ENCODE results near the gene HOATZ.

The HOATZ gene

DNA sequence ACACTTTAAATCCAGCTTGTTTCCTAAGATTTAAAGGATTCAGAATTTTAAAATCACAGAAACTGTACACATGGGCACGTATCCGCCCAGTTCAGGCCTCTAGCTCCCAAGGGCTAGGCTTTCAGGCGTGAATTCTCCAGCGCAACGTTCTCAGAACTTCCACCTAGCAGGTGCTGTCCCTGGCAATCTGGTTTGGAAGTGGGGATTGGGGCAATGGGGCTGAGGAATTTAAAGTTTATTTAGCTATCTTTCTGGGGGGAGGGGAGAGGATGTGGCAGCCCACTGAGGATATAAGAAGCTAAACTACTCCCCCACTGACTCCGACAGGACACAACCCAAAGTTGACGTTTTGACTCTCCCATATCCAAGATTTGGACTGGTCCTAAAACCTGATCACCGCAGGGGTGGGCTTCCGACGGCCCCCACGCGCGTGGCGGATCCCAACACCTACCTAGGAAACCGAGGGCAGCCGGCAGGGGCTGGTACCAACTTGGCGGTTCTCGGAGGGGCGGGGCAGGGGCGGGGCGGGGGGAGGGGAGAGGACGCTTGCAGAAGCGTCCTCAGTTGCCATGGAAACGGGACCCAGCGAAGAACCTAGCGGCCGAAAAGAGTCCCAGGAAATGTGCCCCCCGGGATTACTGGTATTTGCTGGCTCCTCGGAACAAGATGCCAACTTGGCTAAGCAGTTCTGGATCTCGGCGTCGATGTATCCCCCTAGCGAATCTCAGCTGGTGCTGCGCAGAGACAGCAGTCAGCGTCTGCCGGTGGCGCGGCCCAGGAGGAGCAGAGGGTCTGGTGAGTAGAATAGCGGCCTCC lies at the start of gene HOATZ:
Gene HOATZ, plus strand, starts transcription at position 563 of the 816 bp plus-strand sequence. Its CDS starts 7 bp downstream, at position 570.
- peak in 3 of 6 experiments; percentile 6 to 16 (median 8) for DNase-seq

DNA sequence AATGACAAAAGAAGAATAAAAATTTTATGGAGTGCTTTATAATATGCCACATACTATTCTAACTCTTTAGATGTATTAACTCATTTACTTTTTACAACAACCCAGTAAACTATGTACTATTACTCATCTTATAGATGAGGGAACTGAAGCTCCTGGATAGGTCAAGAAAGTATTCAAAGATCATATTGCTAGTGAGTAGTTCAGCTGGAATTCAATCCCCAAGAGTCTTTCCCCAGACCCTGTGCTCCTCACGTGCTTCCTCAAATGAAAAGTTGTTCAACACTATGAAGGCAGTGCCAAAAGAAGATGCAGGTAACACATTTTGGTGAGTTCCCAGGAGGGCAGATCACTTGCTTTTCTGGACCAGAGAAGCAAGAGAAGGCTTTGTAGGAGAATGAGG lies 49.2 kb upstream of the HOATZ start:
- DNase-seq, result no peak

DNA sequence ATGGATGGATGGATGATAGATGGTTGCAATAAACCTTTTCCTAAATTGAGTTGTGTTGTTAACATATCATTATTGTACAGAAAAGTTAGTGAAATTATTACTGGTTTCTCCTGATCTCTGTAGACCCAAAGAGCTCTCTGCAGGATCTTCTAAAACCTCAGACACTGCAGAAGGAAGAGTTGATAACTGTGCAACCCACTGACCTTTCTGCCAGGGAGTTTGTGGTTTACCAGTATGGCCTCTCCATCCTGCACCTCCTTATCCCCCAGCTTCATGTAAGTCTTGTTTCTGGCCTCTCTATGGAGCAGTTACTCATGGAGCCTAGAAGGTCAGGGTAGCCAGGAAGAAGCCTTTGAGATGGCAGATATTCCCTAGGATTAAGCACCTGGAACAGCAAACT lies 48.0 kb upstream of the HOATZ start:
- no peak for DNase-seq

DNA sequence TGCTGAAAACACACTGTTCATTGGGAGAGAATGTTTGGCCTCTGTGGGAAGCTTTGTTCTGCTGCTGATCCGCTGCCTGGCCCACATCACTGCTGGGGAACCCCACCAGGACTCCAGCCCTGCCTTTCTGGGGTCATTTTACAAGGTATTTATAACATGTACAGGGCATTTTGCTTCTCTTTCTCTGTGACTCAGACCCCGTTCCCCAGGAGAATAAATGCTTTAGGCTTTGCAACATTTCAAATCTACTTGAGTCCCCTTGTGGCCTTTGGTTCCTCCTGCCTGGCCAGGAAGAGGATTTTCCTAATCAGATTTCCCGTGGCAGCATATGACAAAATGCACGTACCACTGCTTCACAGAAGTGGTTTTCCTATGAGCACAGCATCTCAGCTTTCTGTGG lies 45.4 kb upstream of the HOATZ start:
- no peak for DNase-seq

DNA sequence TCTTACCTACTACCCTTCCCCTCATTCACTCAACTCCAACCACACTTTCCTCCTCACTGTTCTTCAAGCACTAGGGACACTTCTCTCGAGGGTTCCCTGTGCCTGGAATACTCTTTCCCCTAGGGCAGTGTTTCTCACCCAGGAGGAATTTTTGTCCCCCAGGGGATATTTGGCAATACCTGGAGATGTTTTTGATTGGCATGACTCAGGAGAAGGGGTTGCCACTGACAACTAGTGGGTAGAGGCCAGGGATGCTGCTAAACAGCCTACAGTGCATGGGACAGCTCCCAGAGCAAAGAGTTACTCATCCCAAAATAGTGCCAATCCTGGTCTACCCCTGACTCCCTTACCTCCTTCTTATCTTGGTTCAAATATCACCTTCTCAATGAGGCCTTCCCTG lies 42.4 kb upstream of the HOATZ start:
- no peak for DNase-seq

DNA sequence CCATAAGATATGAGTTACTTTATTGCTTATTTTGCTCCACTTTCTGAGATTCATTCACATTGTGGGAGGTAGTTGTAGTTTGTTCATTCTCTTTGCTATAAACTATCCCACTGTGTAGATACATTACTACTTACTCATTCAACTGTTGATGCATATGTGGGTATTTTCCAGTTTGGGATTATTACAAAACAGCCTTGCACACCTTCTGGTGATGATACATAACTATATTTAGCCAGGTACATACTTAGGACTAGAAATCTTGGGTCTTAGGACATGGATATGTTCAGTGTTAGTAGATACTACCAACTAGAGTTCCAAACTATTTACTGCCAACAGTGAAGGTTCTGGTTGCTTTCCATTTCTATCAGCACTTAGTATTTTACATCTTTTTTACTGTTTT lies 40.1 kb upstream of the HOATZ start:
- no peak for DNase-seq

DNA sequence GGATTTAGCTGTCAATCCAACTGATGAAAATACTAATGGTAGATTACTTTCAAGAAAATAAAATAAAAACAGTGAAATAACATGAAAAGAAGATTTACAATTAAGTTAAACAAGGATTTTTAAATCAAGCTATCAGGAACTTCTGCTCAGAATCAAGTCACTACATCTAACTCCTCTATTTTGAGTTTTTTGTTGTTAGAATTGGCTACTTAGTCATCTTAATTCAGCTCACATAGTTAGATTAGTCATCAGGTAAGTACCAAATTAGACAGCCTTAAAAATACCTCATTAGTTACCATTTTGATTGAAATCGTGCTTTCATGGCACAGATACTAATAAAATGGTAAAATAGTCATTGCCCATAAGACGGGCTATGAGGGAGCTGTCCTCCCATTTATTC lies 38.2 kb upstream of the HOATZ start:
- DNase-seq, result no peak

DNA sequence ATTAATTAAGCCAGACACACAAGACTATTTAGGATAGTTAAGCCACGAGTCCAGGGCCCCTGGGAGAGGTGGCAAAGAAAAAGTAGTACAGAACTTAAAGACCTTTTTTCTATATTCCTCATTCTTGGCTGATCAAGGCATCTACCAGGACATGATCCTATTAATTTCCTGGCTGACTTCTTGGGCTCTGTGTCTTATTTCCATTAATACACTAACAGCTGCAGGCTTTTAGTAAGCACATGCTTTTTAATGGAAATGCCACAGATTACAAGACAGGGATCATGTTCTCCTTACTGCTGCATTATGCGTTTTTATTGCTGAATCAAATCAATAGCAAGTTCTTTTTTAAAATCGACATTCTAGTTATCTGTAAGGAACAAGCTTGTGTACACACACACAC lies 37.6 kb upstream of the HOATZ start:
- DNase-seq, result no peak

DNA sequence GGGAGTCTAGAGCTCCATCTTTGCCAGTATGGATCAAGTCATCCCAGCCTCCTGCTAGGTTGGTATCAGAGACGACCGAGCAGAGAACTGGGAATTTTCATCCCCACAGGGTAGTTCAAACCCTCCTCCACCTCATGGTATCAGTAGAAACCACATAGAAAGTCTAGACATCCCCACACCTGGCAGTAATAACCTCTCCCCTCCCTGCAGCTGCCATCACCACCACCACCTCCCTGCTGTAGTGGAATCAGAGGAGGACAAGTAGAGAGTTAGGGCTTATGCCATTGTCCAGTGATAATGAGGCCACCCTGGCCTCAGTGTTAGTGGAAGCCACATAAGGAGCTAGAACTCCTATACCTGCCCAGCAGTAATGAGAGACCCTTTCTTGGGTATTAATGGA lies 36.7 kb upstream of the HOATZ start:
- DNase-seq, result no peak

DNA sequence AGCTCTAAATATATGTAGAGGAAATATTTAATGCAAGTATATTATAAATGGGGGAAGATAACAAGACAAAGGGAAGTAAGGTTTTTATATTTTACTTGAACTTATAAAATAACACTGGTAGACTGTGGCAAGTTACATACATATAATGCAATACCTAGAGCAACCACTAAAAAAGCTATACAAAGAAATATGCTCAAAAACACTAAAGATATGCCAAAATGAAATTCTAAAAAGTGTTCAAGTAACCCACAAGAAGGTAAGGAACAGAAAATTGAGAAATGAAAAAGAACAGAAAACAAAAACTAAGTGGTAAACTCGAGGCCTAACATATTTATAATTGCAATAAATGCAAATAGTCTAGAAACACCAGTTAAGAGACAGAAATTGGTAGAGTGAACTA lies 34.9 kb upstream of the HOATZ start:
- no peak for DNase-seq

DNA sequence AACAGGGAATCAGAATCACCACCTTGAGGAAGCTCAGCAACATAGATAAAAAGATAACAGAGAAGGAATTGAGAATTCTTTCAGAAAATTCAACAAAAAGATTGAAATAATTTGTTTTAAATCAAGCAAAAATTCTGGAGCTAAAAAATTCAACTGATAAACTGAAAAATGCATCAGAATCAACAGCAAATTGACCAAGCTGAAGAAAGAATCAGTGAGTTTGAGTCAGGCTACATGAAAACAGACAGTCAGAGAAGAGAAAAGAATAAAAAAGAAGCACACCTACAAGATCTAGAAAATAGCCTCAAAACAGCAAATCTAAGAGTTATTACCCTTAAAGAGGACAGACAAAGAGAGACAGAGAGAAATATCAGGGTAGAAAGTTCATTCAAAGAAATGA lies 31.1 kb upstream of the HOATZ start:
- no peak for DNase-seq

DNA sequence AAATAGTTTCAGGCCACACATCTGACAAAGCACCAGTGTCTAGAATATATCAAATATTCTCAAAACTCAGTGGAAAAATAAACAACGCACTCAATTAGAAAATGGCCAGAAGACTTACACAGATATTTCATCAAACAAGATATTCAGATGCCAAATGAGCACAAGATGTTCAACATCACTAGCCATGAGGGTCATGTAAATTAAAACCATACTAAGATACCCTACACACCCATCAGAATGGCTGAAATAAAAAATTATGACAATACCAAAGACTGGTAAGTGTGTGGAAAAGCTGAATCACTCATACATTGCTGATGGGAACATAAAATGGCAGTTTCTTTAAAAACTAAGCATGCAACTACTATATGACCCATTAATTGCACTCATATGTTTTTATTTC lies 24.1 kb upstream of the HOATZ start:
- DNase-seq, result no peak

DNA sequence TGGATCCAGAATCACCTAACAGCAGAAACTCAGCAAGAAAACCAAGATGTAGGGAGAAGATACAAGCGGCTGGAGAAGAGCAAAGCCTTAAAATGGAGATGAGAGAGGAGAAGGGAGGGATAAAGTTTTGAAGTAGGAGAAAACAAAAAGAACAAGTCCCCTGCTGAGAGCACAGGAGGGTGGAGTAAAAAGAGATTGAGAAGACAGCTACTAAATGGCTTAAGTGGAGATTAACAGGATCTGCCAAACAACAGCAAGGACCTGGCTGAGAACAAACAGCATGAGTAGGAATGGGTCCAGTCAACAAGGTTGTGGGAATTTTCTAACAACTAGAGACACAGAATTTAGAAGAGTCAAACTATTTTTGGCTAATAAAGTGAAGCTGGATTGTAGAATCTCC lies 20.5 kb upstream of the HOATZ start:
- DNase-seq, result no peak

DNA sequence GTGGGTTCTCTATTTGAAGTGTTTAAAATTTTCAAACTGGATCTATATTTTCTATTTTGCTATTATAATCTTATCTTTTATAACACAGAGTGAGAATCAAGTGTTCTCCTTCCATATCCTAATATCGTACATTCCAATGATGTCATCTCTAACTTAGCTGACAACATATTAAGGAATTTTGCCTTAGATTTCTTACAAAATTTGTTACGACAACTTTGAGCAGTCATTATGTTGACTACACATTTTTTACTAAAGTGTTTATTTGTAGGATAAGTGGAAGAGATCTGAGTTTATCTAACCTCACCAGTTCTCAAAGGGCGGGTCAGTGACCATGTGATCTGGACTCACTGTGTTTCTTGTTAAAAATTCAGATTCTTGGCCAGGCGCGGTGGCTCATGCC lies 15.1 kb upstream of the HOATZ start:
- DNase-seq, result no peak

DNA sequence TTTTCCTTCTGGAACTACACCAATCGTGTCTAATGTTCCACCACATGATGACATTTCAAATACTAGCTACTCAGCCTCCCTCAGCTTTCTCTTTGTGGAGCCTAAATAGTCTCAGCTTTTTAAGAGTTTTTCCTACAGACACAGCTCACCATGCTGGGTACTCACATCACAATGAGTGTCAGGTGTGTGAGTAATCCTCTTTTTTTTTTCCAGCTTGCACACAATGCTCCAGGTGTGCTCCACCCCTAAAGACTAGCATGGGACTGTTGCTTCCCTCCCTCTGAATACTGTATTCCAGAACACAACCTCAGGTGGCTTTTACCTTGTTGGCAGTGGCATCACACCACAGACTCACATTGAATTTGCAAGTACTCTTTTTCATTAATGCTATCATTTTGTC lies 14.1 kb upstream of the HOATZ start:
- DNase-seq, result no peak

DNA sequence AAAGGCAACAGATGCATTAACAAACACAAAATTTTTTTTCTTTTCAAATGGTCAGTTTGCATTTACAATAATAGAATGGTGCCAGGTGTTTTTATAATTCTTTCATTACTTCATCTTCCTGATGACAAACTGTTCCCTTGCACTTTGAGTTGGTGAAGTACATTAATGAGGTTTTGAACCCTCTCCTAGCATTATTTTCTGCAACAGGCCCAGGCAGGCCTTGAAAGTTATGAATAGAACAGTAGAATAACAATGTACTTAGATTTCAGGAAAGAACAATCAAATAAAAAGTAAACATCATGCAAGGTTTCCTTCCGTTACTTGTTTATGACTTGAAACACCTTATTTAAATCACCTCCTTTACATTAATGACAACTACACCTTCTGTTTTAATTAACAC lies 12.0 kb upstream of the HOATZ start:
- DNase-seq, result no peak

DNA sequence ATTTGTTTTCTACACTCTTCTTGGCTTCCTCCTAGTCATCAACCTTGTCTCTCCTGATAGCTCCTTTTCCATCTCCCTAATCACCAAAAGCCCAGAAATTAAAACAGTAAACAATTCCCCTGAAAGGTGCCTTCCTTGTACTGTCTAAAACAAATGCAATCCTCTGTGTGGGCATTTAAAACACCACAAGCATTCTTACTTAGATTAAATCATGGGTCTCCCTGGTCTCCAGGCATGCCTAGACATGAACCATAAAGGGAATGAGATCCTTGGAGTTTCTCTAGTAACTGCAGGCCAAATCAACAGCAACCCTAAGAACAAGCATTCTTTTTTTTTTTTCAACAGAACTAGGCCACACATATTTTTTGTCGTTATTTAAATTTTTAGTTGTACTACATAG lies 4.3 kb upstream of the HOATZ start:
- DNase-seq, result no peak

DNA sequence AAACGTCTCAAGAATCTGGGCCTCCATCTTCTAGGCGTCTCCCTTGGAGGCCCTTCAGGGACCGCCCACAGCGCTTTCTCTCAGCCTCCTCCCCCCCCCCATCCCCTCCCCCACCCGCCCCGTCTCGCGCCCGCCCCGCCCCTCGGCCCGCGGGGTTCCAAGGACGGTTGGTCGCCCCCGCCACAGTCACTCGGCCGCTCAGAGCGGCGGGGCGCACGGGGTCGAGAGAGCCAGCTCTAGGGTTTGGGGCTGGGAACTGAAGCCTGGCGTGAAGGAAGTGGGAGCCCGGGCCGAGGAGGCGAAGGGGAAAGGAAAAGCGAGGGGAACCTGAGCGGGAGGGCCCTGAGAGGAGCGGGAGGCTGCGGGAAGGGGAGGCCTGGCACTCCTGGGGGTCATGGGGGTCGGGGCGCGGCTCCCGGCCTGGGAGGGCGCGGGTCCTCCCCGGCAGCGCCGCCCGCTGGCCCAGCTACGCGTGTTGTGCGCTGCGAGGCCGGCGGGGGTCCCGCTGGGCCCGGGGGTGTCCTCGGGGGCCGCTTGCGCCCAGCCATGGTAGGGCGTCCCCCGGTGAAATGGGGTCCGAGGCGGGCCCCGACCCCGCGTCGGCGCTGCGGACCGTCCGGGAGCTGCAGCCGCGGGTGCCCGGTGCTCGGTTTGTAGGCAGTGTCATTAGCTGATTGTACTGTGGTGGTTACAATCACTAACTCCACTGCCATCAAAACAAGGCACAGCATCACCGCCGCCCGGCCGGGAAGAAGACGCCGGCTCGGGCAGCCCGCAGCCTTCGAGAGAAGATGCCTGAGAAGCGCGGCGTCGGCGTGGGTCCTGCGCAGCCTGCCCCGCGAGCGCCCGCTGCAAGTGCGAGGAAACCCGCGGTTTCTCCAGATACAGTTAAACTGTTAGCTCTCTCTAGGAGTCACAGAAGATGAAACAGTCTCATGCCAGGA lies 2.0 kb upstream of the HOATZ start, which contains the start of gene BTG4:
Gene BTG4, minus strand, starts transcription at position 91 of the 944 bp plus-strand sequence. CDS start 13,610 bp downstream, outside the sequence.
- DNase-seq, result peak in 4 of 6 experiments; percentile 3 to 43 (median 16)

DNA sequence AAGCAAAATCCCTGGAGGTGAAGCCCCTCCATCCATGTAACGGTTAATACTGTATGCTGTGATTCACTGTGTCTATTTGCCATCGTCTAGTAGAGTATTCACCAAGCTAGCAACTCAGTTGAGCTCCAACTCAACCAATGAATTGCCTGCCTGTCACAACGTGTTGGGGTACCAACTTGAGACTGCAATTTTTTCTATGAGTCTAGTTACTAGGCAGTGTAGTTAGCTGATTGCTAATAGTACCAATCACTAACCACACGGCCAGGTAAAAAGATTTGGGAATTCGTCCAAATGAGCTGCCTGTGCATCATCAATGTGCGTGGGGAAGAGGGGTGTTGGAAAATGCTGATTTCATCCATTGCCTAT lies 1.4 kb upstream of the HOATZ start:
- DNase-seq, result peak in 1 of 6 experiments; percentile 43

DNA sequence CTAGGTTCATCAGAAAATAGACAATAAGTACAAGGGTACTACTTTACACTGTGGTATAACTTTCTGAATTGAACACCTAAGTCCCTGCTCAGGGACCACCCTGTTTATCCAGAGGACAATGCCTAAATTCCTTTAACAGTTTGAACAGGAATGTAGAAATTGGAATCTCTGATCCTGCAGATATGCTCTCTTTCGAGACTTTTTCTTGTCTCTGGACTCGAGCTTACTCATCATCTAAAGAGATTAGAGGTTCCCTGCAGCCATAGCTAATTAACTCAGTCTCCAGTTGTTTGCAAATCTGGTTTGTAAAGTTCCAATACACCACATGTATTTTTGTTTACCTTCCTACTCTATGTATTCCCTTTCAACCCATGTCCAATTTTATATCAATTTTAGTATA lies 1.0 kb downstream of the HOATZ start:
- DNase-seq, result no peak

DNA sequence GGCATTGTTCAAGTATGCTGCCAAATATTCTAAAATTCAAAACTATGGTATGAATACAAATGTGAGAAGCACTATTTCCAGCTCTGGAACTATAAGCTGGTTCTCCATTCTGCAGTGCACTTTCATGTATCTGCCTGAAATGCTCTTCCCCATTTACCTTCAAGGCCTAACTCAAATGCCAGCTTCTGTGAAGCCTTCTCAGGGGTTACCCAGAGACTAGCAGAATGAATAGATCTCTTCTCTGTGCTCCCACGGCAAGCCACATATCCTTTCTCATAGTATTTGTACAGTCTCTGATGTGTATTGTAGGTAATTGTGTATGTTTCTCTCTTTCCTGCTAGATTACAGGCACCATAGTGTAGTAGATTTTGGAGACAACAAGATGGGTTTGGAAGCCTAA lies 4.1 kb downstream of the HOATZ start:
- no peak for DNase-seq

DNA sequence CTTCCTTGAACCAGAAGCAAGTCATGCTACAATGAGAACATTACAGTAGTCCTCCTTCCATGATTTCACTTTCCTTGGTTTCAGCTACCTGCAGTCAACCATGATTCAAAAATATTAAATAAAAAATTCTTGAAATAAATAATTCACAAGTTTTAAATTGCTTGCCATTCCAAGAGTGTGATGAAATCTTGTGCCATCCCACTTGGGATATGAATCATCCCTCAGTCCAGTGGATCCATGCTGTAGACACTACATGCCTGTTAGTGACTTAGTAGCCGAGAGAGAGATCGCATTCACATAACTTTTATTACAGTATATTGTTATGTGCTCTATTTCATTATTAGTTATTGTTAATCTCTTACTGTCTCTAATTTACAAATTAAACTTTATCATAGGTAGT lies 6.0 kb downstream of the HOATZ start:
- no peak for DNase-seq

DNA sequence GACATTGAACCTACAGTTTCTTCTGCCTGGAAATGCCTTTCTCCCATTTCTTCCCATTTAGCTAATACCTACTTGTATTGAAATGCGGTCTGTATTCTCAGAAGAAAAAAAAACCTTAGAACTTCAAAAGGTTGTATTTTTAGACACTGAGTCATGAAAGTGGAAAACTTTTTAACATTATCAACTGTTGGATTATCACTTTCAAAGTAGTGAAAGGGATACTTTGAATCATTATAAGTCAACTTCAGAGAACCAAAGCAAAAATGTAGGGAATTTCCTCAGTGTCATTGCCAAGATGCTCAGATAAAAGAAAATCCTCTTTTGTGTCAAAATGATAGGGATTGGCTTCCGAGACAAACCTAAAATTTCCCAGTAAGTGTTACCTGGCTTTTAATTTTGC lies 6.6 kb downstream of the HOATZ start:
- no peak for DNase-seq

DNA sequence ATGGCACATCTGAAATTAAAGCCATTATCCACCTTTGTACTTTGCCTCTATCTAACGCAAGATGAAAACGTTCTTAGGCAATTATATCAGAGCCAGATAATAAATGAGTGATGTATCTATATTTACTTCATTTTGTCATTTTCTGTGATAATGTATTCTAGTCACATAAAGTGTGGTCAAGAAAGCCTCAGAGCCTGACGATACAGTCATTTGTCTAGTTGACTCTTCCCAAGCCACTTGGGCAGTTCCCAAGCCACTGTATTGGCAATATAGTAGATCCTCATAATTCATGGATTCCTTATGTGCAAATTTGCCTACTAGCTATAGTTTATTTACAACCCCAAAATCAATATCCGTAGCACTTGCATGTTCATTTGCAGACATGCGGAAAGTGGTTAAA lies 7.8 kb downstream of the HOATZ start:
- DNase-seq, result no peak
